ENCODE data around the gene ITSN2.

The ITSN2 gene

GRCh38 chr2:24153478-24153877, 206.9 kb downstream of the ITSN2 start:
- DNase-seq, result no peak
- Mint-ChIP-seq H3K27ac (no peak overlapping the region), H3K27me3 (no peaks in the 10 kb centered on the region), H3K4me1 (ENCODE audit: low read depth in 2 of 2) (no peaks in the 10 kb centered on the region), H3K36me3 (ENCODE audit: insufficient read depth) (peaks cover 5% of the 10 kb centered on the region), H3K9me3 (peaks cover 5 to 10% of the 10 kb centered on the region in 2 donors), H3K4me3 (no peak overlapping the region)
- no peak for ATAC-seq (replicated peaks)

Data from effector memory CD8-positive, alpha-beta T cell (primary cell).